ENCODE results near the gene FBLN1. TPM values are rescaled to one million over a fixed set of nuclear protein-coding genes. Genes with fewer than 3 reads are reported as not detected.

FBLN1 gene
- total and polyA plus RNA-seq, 2 donors (not counting 3 experiments of a cell fraction or from before 2014, with no cell fraction given): 1.2 to 4.0 TPM

GRCh38 chr22:45477366-45478107, 25.1 kb upstream of the FBLN1 start:
- no peak overlapping the region for H2AFZ ChIP-seq (ENCODE audit: low read depth, low read length)
- no peak overlapping the region for H3K4me2 ChIP-seq (ENCODE audit: insufficient read depth, low read length)
- H3K36me3 ChIP-seq (ENCODE audit: control insufficient read depth in 2 of 2, extremely low read depth in 1 of 2, insufficient read depth in 2 of 2, low read length in 2 of 2): no peaks in the 10 kb centered on the region
- no peak overlapping the region for H3K9ac ChIP-seq (replicated peaks; ENCODE audit: extremely low read depth, insufficient read depth, low read length)
- no peaks in the 10 kb centered on the region for H3K79me2 ChIP-seq (ENCODE audit: control insufficient read depth, insufficient read depth, low read length)
- no TSS peak for BruUV-seq (replicated peaks)
- FAIRE-seq (no peak), DNase-seq (ENCODE audit: low read depth, low spot score) (no peak)
- ChIA-PET CTCF (no interaction called here), POLR2A (no interaction called here)
- no peak overlapping the region for H3K27ac ChIP-seq (ENCODE audit: insufficient read depth, low read depth, low read length)
- intact Hi-C loops (cut with micrococcal nuclease): no loop called here
- H4K20me1 ChIP-seq (replicated peaks; ENCODE audit: control insufficient read depth, extremely low read depth, insufficient read depth, low read length): no peaks in the 10 kb centered on the region
- H3K9me3 ChIP-seq (replicated peaks; ENCODE audit: control insufficient read depth, insufficient read depth, low read length): no peaks in the 10 kb centered on the region
- H3K9me1 ChIP-seq (replicated peaks; ENCODE audit: control insufficient read depth, extremely low read depth, insufficient read depth, low read length): no peaks in the 10 kb centered on the region
- dilution Hi-C loops (cut with MboI; ENCODE audit: extremely low pct_ligation_motif_present, low sequenced_read_pairs): no loop called here
- no peaks in the 10 kb centered on the region for H3K4me1 ChIP-seq (ENCODE audit: control insufficient read depth, extremely low read depth, insufficient read depth, low read length)
- no peak overlapping the region for H3K4me3 ChIP-seq (replicated peaks in 1 of 3; ENCODE audit: insufficient read depth in 1 of 3, low read depth in 1 of 3, low read length in 3 of 3)
- H3K27me3 ChIP-seq (ENCODE audit: control insufficient read depth in 2 of 2, insufficient read depth in 2 of 2, low read length in 2 of 2): no peaks in the 10 kb centered on the region
- TF ChIP-seq POLR2AphosphoS5 (IDR thresholded peaks at IDR 0.05; ENCODE audit: insufficient read depth, low read depth, low read length) (no peak), MYC (IDR thresholded peaks at IDR 0.05; ENCODE audit: low read depth, low read length) (no peak), POLR2A (IDR thresholded peaks at IDR 0.05; ENCODE audit: low read depth, low read length) (no peak), FOS (IDR thresholded peaks at IDR 0.05; ENCODE audit: borderline replicate concordance, insufficient read depth, low read length) (no peak), EZH2 (IDR thresholded peaks at IDR 0.05; ENCODE audit: borderline replicate concordance, low read depth, low read length, severe bottlenecking) (no peak), GATA2 (IDR thresholded peaks at IDR 0.05; ENCODE audit: insufficient read depth, insufficient read length, low read depth, low read length) (no peak), MAX (IDR thresholded peaks at IDR 0.05; ENCODE audit: insufficient read depth, insufficient read length) (no peak), JUN (IDR thresholded peaks at IDR 0.05; ENCODE audit: borderline replicate concordance, insufficient read depth, insufficient read length, low read depth) (no peak), CTCF (IDR thresholded peaks at IDR 0.05; ENCODE audit: extremely low read depth in 1 of 2, insufficient read depth in 1 of 2, low read depth in 1 of 2, low read length in 2 of 2) (no peak)

All from endothelial cell of umbilical vein (primary cell).